GM06990 (cell line): ENCODE measurements around the gene UTF1.

Source experiments
- DNase-seq: peaks from one replicate; pipeline ENCODE4 v3.0.0-alpha.2; 2011; ENCODE audit not compliant: insufficient read length; ENCODE audit errors: extremely low read depth
- H3K27me3 ChIP-seq: replicated peaks from 2 replicates; pipeline ENCODE4 v1.6.0; 2011; ENCODE audit warnings: low read length; ENCODE audit not compliant: control insufficient read depth, insufficient read depth
- H3K36me3 ChIP-seq: 2 replicates; pipeline ENCODE4 v1.5.1; 2011; ENCODE audit warnings: low read length; ENCODE audit not compliant: control insufficient read depth, insufficient read depth
- H3K4me3 ChIP-seq: replicated peaks from 2 replicates; pipeline ENCODE4 v1.5.1; 2011; ENCODE audit warnings: low read depth, mild to moderate bottlenecking, control low read depth, low read length
- CTCF ChIP-seq: IDR thresholded peaks from 2 replicates; pipeline ENCODE4 v1.5.1; 2011; ENCODE audit warnings: low read length, control low read depth, mild to moderate bottlenecking, inconsistent platforms; ENCODE audit not compliant: insufficient read depth, poor library complexity, severe bottlenecking

The UTF1 gene

GRCh38 chr10:133213641-133214467 lies 16.2 kb upstream of the UTF1 start:
- no peak for DNase-seq
- Histone ChIP-seq H3K27me3 (no peaks in the 10 kb centered on the region), H3K4me3 (no peak overlapping the region), H3K36me3 (no peaks in the 10 kb centered on the region)
- TF ChIP-seq CTCF: no peak

- Histone ChIP-seq H3K4me3 (no peak overlapping the region), H3K27me3 (no peaks in the 10 kb centered on the region), H3K36me3 (no peaks in the 10 kb centered on the region)
- no peak for DNase-seq
- no peak for TF ChIP-seq CTCF
Observed at GRCh38 chr10:133214468-133215410, 15.3 kb upstream of the UTF1 start.

GRCh38 chr10:133215586-133215985 lies 14.4 kb upstream of the UTF1 start:
- TF ChIP-seq CTCF: no peak
- H3K4me3 ChIP-seq: no peak overlapping the region
- H3K36me3 ChIP-seq: no peaks in the 10 kb centered on the region
- DNase-seq: no peak
- H3K27me3 ChIP-seq: no peaks in the 10 kb centered on the region

GRCh38 chr10:133216776-133217175 lies 13.2 kb upstream of the UTF1 start:
- H3K27me3 ChIP-seq: no peaks in the 10 kb centered on the region

More at GRCh38 chr10:133216776-133217175, 13.2 kb upstream of the UTF1 start:
- Histone ChIP-seq H3K4me3 (no peak overlapping the region), H3K36me3 (no peaks in the 10 kb centered on the region)
- DNase-seq: no peak
- no peak for TF ChIP-seq CTCF
